Parathyroid adenoma (tissue), 2 donors: Measurements from ENCODE around the gene ACAP3.
A peak's percentile ranks its signal among the peaks of the same experiment; 100 is the strongest.

Source experiments
- H2AFZ ChIP-seq: fragments of 300-600 bp; sonication (generic); one replicate; pipeline ENCODE4 v1.7.0; 2017; ENCODE audit warnings: antibody characterized with exemption, mild to moderate bottlenecking
- H3K27ac ChIP-seq: fragments of 300-600 bp; sonication (generic); one replicate; pipeline ENCODE4 v1.7.0; 2017
- H3K27me3 ChIP-seq: fragments of 300-600 bp; sonication (generic); one replicate; pipeline ENCODE4 v1.7.0; 2017; ENCODE audit warnings: low read length; ENCODE audit not compliant: control insufficient read depth, insufficient read depth
- H3K36me3 ChIP-seq: fragments of 300-600 bp; sonication (generic); one replicate; pipeline ENCODE4 v1.7.0; 2017; ENCODE audit warnings: low read length; ENCODE audit not compliant: control insufficient read depth, insufficient read depth
- H3K4me1 ChIP-seq: fragments of 300-600 bp; sonication (generic); one replicate; pipeline ENCODE4 v1.7.0; 2017; ENCODE audit warnings: control low read depth
- H3K4me2 ChIP-seq: fragments of 300-600 bp; sonication (generic); one replicate; pipeline ENCODE4 v1.7.0; 2017; ENCODE audit warnings: low read length
- H3K4me3 ChIP-seq: fragments of 300-600 bp; sonication (generic); one replicate; pipeline ENCODE4 v1.7.0; 2017; ENCODE audit warnings: low read depth, low read length
- H3K79me2 ChIP-seq: fragments of 300-600 bp; sonication (generic); one replicate; pipeline ENCODE4 v1.7.0; 2017; ENCODE audit warnings: control low read depth
- H3K9ac ChIP-seq: fragments of 300-600 bp; sonication (generic); one replicate; pipeline ENCODE4 v1.7.0; 2017; ENCODE audit warnings: mild to moderate bottlenecking
- H3K9me3 ChIP-seq: fragments of 300-600 bp; sonication (generic); one replicate; pipeline ENCODE4 v1.7.0; 2017; ENCODE audit warnings: low read length; ENCODE audit not compliant: control insufficient read depth
- CTCF ChIP-seq: fragments of 300-600 bp; sonication (generic); IDR thresholded peaks from one replicate; pipeline ENCODE4 v1.7.0; 2017; ENCODE audit warnings: antibody characterized with exemption, mild to moderate bottlenecking
- donor health status: primary hyperparathyroidism.

Gene ACAP3

GRCh38 chr1:1307923-1308755 lies at the start of gene ACAP3, which contains the start of gene PUSL1:
TSS of gene ACAP3 (minus strand) at chr1:1307930. CDS start at chr1:1307815, 115 bp downstream.
TSS of gene PUSL1 (plus strand) at chr1:1308597. CDS start at chr1:1308644, 47 bp downstream.
- no peaks in the 10 kb centered on the region for H3K27me3 ChIP-seq
- H3K27ac ChIP-seq, result peak within 1 kb of the TSS; percentile 77
- peak within 1 kb of the TSS; percentile 97 for H3K4me2 ChIP-seq
- H3K4me3 ChIP-seq, result peak within 1 kb of the TSS; percentile 85
- peak within 1 kb of the TSS; percentile 37 for H3K9ac ChIP-seq
- TF ChIP-seq CTCF, result no peak
- H3K4me1 ChIP-seq, result peaks cover 3% of the 10 kb centered on the region
- H3K79me2 ChIP-seq, result no peaks in the 10 kb centered on the region
- H3K36me3 ChIP-seq, result no peaks in the 10 kb centered on the region
- no peaks in the 10 kb centered on the region for H3K9me3 ChIP-seq
- H2AFZ ChIP-seq, result peak within 1 kb of the TSS; percentile 79

- no peak for TF ChIP-seq CTCF
- Histone ChIP-seq H3K27me3 (no peaks in the 10 kb centered on the region), H3K9ac (no peak overlapping the region), H3K4me2 (no peak overlapping the region), H3K79me2 (no peaks in the 10 kb centered on the region), H3K9me3 (no peaks in the 10 kb centered on the region), H3K27ac (no peak overlapping the region), H3K4me1 (no peaks in the 10 kb centered on the region), H3K36me3 (no peaks in the 10 kb centered on the region), H3K4me3 (no peak overlapping the region), H2AFZ (no peak overlapping the region)
These were observed 49.2 kb upstream of the ACAP3 start for GRCh38 chr1:1356796-1357401.

GRCh38 chr1:1356166-1356795 lies 48.6 kb upstream of the ACAP3 start:
- H3K4me2 ChIP-seq, result no peak overlapping the region
- no peak overlapping the region for H3K9ac ChIP-seq
- H2AFZ ChIP-seq, result no peak overlapping the region
- H3K79me2 ChIP-seq, result no peaks in the 10 kb centered on the region
- H3K4me1 ChIP-seq, result no peaks in the 10 kb centered on the region
- H3K4me3 ChIP-seq, result no peak overlapping the region
- no peaks in the 10 kb centered on the region for H3K36me3 ChIP-seq
- TF ChIP-seq CTCF, result no peak
- no peaks in the 10 kb centered on the region for H3K27me3 ChIP-seq
- no peaks in the 10 kb centered on the region for H3K9me3 ChIP-seq
- H3K27ac ChIP-seq, result no peak overlapping the region

GRCh38 chr1:1355416-1355815 lies 47.7 kb upstream of the ACAP3 start:
- peak overlapping the region; percentile 44 for H3K4me2 ChIP-seq
- H3K27ac ChIP-seq, result no peak overlapping the region
- H3K79me2 ChIP-seq, result no peaks in the 10 kb centered on the region
- H3K4me1 ChIP-seq, result no peaks in the 10 kb centered on the region
- H3K27me3 ChIP-seq, result no peaks in the 10 kb centered on the region
- no peaks in the 10 kb centered on the region for H3K9me3 ChIP-seq
- H3K4me3 ChIP-seq, result no peak overlapping the region
- H3K36me3 ChIP-seq, result no peaks in the 10 kb centered on the region
- H2AFZ ChIP-seq, result no peak overlapping the region
- no peak overlapping the region for H3K9ac ChIP-seq
- TF ChIP-seq CTCF, result no peak
